HFF-Myc (cell line): Measurements from ENCODE around the gene AGMAT.

ENCODE experiments used
- DNase-seq: peaks from one replicate; pipeline ENCODE4 v3.0.0-alpha.2; 2011; ENCODE audit warnings: low read depth; ENCODE audit errors: extremely low read depth
- H3K4me3 ChIP-seq: replicated peaks from 2 replicates; pipeline ENCODE4 v1.5.1; 2011; ENCODE audit warnings: low read depth, mild to moderate bottlenecking, control low read depth, low read length
- TF ChIP-seq, protein P1 (sequence below): IDR thresholded peaks from 2 replicates; pipeline ENCODE4 v1.5.1; 2012; ENCODE audit warnings: mild to moderate bottlenecking, low read depth, low read length, control low read depth; ENCODE audit errors: missing control alignments

Gene AGMAT

DNA sequence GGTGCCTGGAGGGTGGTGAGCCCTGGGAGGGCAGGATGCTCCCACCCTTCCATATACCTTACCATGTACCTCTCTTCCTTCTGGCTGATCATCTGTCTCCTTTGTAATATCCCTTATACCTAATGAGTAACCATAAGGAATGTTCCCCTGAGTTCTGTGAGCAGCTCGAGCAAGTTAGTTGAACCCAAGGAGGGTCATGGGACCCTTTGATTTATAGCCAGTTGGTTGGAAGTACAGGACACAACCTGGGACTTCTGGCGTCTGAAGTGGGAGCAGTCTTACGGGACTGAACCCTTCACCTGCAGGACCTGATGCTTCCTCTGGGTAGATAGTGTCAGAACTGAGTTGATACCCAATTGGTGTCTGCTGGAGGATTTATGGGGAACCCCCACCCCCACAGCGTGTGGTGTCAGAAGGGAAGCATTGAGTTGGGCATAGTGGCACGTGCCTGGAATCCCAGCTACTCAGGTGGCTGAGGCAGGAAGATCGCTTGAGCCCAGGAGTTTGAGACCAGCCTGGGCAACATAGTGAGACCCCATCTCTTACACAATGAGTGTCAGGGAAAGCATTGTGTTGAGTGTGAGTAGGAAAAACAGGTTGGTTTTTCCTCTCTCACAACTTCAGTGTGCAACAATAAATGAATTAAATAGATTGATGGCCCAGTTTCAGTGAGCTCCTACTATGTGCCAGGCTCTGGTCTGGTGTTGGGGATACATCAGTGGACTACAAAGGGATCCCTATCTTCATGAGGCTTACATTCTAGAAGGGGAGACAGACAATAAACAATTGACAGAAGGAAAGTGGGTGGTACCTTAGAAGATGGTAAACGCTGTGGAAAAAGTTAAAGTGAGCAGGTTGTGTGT, 42.2 kb downstream of the AGMAT start:
- no peak overlapping the region for H3K4me3 ChIP-seq
- no peak for DNase-seq
- TF ChIP-seq, protein P1, sequence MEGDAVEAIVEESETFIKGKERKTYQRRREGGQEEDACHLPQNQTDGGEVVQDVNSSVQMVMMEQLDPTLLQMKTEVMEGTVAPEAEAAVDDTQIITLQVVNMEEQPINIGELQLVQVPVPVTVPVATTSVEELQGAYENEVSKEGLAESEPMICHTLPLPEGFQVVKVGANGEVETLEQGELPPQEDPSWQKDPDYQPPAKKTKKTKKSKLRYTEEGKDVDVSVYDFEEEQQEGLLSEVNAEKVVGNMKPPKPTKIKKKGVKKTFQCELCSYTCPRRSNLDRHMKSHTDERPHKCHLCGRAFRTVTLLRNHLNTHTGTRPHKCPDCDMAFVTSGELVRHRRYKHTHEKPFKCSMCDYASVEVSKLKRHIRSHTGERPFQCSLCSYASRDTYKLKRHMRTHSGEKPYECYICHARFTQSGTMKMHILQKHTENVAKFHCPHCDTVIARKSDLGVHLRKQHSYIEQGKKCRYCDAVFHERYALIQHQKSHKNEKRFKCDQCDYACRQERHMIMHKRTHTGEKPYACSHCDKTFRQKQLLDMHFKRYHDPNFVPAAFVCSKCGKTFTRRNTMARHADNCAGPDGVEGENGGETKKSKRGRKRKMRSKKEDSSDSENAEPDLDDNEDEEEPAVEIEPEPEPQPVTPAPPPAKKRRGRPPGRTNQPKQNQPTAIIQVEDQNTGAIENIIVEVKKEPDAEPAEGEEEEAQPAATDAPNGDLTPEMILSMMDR: no peak

DNA sequence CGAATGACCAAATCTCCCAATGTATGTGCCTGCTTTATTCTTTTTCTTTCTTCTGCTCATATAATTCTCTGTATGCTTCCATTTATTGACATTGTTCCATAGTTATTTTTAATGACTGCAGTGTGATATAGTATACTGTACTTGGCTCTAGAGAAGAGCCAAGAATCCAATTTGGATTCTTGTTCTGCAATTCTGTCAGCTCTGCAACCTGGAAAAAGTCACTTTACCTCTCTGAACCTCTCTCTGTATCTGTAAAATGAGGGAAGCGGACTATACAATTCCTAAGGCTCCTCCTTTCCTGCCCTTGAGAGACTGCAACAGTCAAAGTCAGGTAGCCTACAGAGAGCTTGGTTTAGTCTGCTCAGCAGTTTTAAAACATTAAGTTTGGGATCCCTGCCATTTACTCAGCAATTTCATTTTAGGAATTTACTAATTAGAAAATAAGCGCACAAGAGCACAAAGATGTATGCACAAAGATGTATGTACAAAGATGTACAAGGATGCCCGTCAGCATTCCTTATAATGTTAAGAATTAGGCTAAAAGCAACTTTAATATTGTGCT, 43.5 kb downstream of the AGMAT start:
- H3K4me3 ChIP-seq: no peak overlapping the region
- no peak for DNase-seq
- TF ChIP-seq, protein P1: no peak

DNA sequence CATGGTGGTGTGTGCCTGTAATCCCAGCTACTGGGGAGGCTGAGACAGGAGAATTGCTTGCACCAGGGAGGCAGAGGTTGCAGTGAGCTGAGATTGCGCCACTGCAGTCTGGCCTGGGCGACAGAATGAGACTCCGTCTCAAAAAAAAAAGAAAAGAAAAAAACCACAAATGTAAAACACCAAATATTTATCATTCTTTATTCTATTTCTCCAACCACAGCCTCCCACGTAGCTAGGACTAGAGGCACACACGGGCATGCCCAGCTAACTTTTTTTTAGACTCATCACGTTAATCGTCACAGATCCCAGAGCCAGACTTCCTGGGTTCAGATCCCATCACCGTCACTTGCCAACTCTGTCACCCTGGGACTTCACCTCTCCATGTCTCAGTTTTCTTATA, 44.7 kb downstream of the AGMAT start:
- no peak for DNase-seq
- H3K4me3 ChIP-seq: no peak overlapping the region
- TF ChIP-seq, protein P1: no peak

DNA sequence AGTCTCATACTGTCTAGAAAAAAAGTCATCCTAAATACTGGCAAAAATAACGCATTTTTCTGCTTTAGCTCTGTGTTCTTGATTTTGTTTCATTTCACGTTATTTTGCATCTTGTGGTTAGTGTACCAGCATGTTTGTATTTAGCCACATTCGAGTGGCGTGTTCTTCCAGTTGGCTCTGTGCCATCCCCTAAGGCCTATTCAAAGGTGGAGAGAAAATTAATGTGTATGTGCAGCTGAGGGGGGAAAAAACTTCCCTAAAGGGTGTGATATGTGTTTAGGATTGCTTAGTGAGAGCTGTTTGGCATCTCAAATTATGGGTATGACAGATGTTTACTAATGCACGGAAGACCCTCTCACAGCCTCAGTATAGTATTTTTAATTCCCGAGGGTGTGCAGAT, 46.1 kb downstream of the AGMAT start:
- TF ChIP-seq, protein P1: no peak
- H3K4me3 ChIP-seq: no peak overlapping the region
- no peak for DNase-seq

DNA sequence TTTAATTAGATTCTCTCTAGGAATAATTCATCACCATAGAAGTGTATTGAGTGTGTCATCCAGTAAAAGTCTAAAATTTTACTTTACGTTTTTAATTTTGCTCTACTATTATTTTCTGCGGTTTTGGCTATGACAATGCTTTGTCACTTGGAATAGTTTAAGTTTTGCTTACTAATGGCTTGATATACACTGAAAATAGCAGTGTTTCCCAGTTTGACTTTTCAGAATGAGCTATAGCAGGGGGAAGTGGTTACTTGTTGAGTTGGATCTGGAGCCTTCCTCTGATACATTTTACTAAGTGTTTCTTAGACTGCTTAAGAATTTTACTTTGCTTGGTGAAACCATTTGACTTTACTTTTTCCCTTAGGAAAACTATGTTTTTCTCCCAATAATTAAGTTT, 53.2 kb downstream of the AGMAT start:
- TF ChIP-seq, protein P1: no peak
- DNase-seq: no peak
- H3K4me3 ChIP-seq: no peak overlapping the region

DNA sequence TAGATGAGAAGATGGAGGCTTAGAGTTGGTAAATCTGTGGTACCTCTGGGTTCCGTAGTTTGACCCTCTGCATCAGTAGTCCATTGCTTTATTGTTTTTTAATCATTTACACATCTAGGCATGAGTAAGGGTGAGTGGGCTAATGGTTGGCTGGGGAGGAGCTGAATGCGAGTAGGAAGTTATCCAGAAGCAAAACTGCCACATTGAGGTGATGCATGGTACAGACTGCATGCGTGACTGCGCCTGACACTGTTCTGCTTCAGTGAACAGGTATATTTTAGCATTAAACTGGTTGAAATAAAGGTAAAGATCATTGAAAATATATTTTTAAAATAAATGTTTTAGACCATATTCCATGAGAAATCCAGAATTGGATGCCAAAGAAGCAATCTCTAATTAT, 53.8 kb downstream of the AGMAT start:
- no peak for DNase-seq
- TF ChIP-seq, protein P1: no peak
- no peak overlapping the region for H3K4me3 ChIP-seq
